ENCODE measurements around the gene VDAC1. TPM values are rescaled to one million over a fixed set of nuclear protein-coding genes. Genes with fewer than 3 reads are reported as not detected.
A peak's percentile ranks its signal among the peaks of the same experiment; 100 is the strongest.

The VDAC1 gene
- total RNA-seq, 2 experiments from 2014 or later, result 46.8 to 50.9 TPM

GRCh38 chr5:133928587-133929393, 76.0 kb downstream of the VDAC1 start:
- peak overlapping the region; percentile 93 for H3K27ac Mint-ChIP-seq
- peaks cover 25% of the 10 kb centered on the region for H3K4me1 Mint-ChIP-seq (ENCODE audit: low read depth)
- no peaks in the 10 kb centered on the region for H3K9me3 Mint-ChIP-seq
- Histone ChIP-seq H3K4me3 (ENCODE audit: low read length) (no peak overlapping the region), H3K27ac (ENCODE audit: low read depth in 1 of 2, low read length in 2 of 2) (no peak overlapping the region), H3K9me3 (ENCODE audit: control insufficient read depth in 1 of 2, insufficient read depth in 1 of 2, low read length in 2 of 2) (peaks cover 0 to 3% of the 10 kb centered on the region in 2 experiments), H3K4me1 (ENCODE audit: insufficient read depth, low read length) (peaks cover 21% of the 10 kb centered on the region), H3K27me3 (ENCODE audit: control insufficient read depth in 1 of 2, insufficient read depth in 2 of 2, low read length in 2 of 2) (no peaks in the 10 kb centered on the region), H3K36me3 (ENCODE audit: insufficient read depth, low read length) (no peaks in the 10 kb centered on the region)
- no peaks in the 10 kb centered on the region for H3K36me3 Mint-ChIP-seq (ENCODE audit: low read depth)
- DNase-seq (no peak), ATAC-seq (ENCODE audit: poor library complexity) (no peak)
- TF ChIP-seq CTCF (IDR thresholded peaks at IDR 0.05), result no peak
- ChIA-PET CTCF (interaction anchor here (0.6 kb wide), 1 partner anchor 13 kb away, joined by 3 read pairs; no protein-coding TSS in a partner anchor), POLR2A (interaction anchor here (2.0 kb wide), 1 partner anchor 40 kb away, joined by 7 read pairs; the partner anchor contains the start of gene C5orf15)
- peak overlapping the region; percentile 16 for H3K4me3 Mint-ChIP-seq
- no peaks in the 10 kb centered on the region for H3K27me3 Mint-ChIP-seq
- intact Hi-C loops (cut with DNase I, micrococcal nuclease), result no loop called here

GRCh38 chr5:133927300-133928180, 77.2 kb downstream of the VDAC1 start:
- H3K9me3 Mint-ChIP-seq, result no peaks in the 10 kb centered on the region
- ATAC-seq (ENCODE audit: poor library complexity) (no peak), DNase-seq (no peak)
- ChIA-PET POLR2A (no interaction called here), CTCF (interaction anchor here (0.6 kb wide), 1 partner anchor 12 kb away, joined by 3 read pairs; no protein-coding TSS in a partner anchor)
- no peak overlapping the region for H3K4me3 Mint-ChIP-seq
- intact Hi-C loops (cut with DNase I, micrococcal nuclease), result no loop called here
- H3K27me3 Mint-ChIP-seq, result no peaks in the 10 kb centered on the region
- H3K4me1 Mint-ChIP-seq (ENCODE audit: low read depth), result peaks cover 25% of the 10 kb centered on the region
- no peak for TF ChIP-seq CTCF (IDR thresholded peaks at IDR 0.05)
- H3K27me3 ChIP-seq (ENCODE audit: control insufficient read depth in 1 of 2, insufficient read depth in 2 of 2, low read length in 2 of 2), result no peaks in the 10 kb centered on the region
- H3K36me3 ChIP-seq (ENCODE audit: insufficient read depth, low read length), result no peaks in the 10 kb centered on the region
- H3K4me3 ChIP-seq (ENCODE audit: low read length), result no peak overlapping the region
- no peak overlapping the region for H3K27ac Mint-ChIP-seq
- no peaks in the 10 kb centered on the region for H3K36me3 Mint-ChIP-seq (ENCODE audit: low read depth)
- peaks cover 0 to 3% of the 10 kb centered on the region in 2 experiments for H3K9me3 ChIP-seq (ENCODE audit: control insufficient read depth in 1 of 2, insufficient read depth in 1 of 2, low read length in 2 of 2)
- peaks cover 21% of the 10 kb centered on the region for H3K4me1 ChIP-seq (ENCODE audit: insufficient read depth, low read length)
- H3K27ac ChIP-seq (ENCODE audit: low read depth in 1 of 2, low read length in 2 of 2), result no peak overlapping the region

- no peak overlapping the region for H3K27ac Mint-ChIP-seq
- no peaks in the 10 kb centered on the region for H3K36me3 ChIP-seq (ENCODE audit: insufficient read depth, low read length)
- no peaks in the 10 kb centered on the region for H3K36me3 Mint-ChIP-seq (ENCODE audit: low read depth)
- peaks cover 21% of the 10 kb centered on the region for H3K4me1 ChIP-seq (ENCODE audit: insufficient read depth, low read length)
- no peaks in the 10 kb centered on the region for H3K9me3 Mint-ChIP-seq
- TF ChIP-seq CTCF (IDR thresholded peaks at IDR 0.05), result no peak
- no peak overlapping the region for H3K27ac ChIP-seq (ENCODE audit: low read depth in 1 of 2, low read length in 2 of 2)
- H3K4me1 Mint-ChIP-seq (ENCODE audit: low read depth), result peaks cover 25% of the 10 kb centered on the region
- intact Hi-C loops (cut with DNase I, micrococcal nuclease), result no loop called here
- no peak overlapping the region for H3K4me3 ChIP-seq (ENCODE audit: low read length)
- H3K27me3 ChIP-seq (ENCODE audit: control insufficient read depth in 1 of 2, insufficient read depth in 2 of 2, low read length in 2 of 2), result no peaks in the 10 kb centered on the region
- ChIA-PET POLR2A (no interaction called here), CTCF (no interaction called here)
- H3K27me3 Mint-ChIP-seq, result no peaks in the 10 kb centered on the region
- no peak for ATAC-seq (ENCODE audit: poor library complexity)
- H3K4me3 Mint-ChIP-seq, result no peak overlapping the region
- no peak for DNase-seq
- peaks cover 0 to 3% of the 10 kb centered on the region in 2 experiments for H3K9me3 ChIP-seq (ENCODE audit: control insufficient read depth in 1 of 2, insufficient read depth in 1 of 2, low read length in 2 of 2)
These were observed 78.1 kb downstream of the VDAC1 start for GRCh38 chr5:133926489-133927299.
